H1 (cell line): Measurements from ENCODE around the gene DDX50. TPM values are rescaled to one million over a fixed set of nuclear protein-coding genes. Genes with fewer than 3 reads are reported as not detected.

Experiments
- CTCF ChIA-PET: fragments of 300-600 bp; sonication (Branson Sonifier 250); formaldehyde crosslinking; loops from one replicate; lab custom pipeline; 2021; ENCODE audit not compliant: partially characterized antibody; lab: Charles Lee
- POLR2A ChIA-PET: fragments of 300-600 bp; sonication (Branson Sonifier 250); formaldehyde crosslinking; loops from one replicate; lab custom pipeline; 2021; ENCODE audit warnings: inconsistent platforms; ENCODE audit not compliant: partially characterized antibody; lab: Charles Lee
- DNase-seq, 2 experiments: peaks; one replicate each; pipeline versions ENCODE4 v3.0.0 to v3.0.0-alpha.2; 2010 to 2022; ENCODE audit warnings: low spot score in 2 of 2, low read depth in 1 of 2, mixed read lengths in 1 of 2
- FAIRE-seq: peaks from 2 replicates; lab custom pipeline; 2011; peaks lifted over from hg19 to GRCh38; lab: Jason Lieb, UNC
- H2AFZ ChIP-seq: 2 replicates; pipeline ENCODE4 v1.8.1; 2012; ENCODE audit warnings: low read length, inconsistent platforms
- H2AK5ac ChIP-seq: 2 replicates; pipeline ENCODE4 v1.6.1; 2013; ENCODE audit warnings: low read depth, low read length
- H2BK120ac ChIP-seq: replicated peaks from 2 replicates; pipeline ENCODE3; 2013; ENCODE audit warnings: low read depth, low read length, inconsistent platforms
- H2BK12ac ChIP-seq: 2 replicates; pipeline ENCODE4 v1.6.1; 2013; ENCODE audit warnings: low read depth, low read length
- H2BK15ac ChIP-seq: 2 replicates; pipeline ENCODE4 v1.6.1; 2013; ENCODE audit warnings: low read length
- H2BK20ac ChIP-seq: 2 replicates; pipeline ENCODE4 v1.6.1; 2013; ENCODE audit warnings: low read length
- H2BK5ac ChIP-seq: 2 replicates; pipeline ENCODE4 v1.6.1; 2013; ENCODE audit warnings: low read depth, low read length
- H3K14ac ChIP-seq: 2 replicates; pipeline ENCODE4 v1.6.1; 2013; ENCODE audit warnings: inconsistent platforms; ENCODE audit not compliant: insufficient read length
- H3K18ac ChIP-seq: 2 replicates; pipeline ENCODE4 v1.6.1; 2013; ENCODE audit warnings: low read length; ENCODE audit errors: extremely low read depth
- H3K23ac ChIP-seq: 2 replicates; pipeline ENCODE4 v1.6.1; 2013; ENCODE audit warnings: inconsistent platforms; ENCODE audit not compliant: insufficient read length
- H3K23me2 ChIP-seq: 2 replicates; pipeline ENCODE4 v1.6.1; 2013; ENCODE audit warnings: low read depth, low read length
- H3K27ac ChIP-seq: 2 replicates; pipeline ENCODE4 v1.6.1; 2011; ENCODE audit warnings: low read depth, low read length, inconsistent platforms
- H3K27me3 ChIP-seq, 4 experiments: replicated peaks in 1 of 4; 1 replicate in 1 of 4; 2 replicates in 3 of 4; pipeline versions ENCODE4 v1.6.1 to v1.8.1; 2011 to 2013; ENCODE audit warnings: low read length in 3 of 4, mild to moderate bottlenecking in 3 of 4, inconsistent platforms in 2 of 4, mixed read lengths in 2 of 4, moderate library complexity in 1 of 4; ENCODE audit not compliant: control insufficient read depth in 3 of 4, insufficient read depth in 3 of 4; ENCODE audit errors: extremely low read depth in 1 of 4
- H3K36me3 ChIP-seq, 4 experiments: 2 replicates each; pipeline versions ENCODE4 v1.6.1 to v1.8.1; 2011 to 2013; ENCODE audit warnings: mild to moderate bottlenecking in 4 of 4, low read length in 3 of 4, moderate library complexity in 2 of 4, control low read depth in 1 of 4, inconsistent platforms in 1 of 4; ENCODE audit not compliant: insufficient read depth in 4 of 4, control insufficient read depth in 2 of 4
- H3K4ac ChIP-seq: replicated peaks from 2 replicates; pipeline ENCODE3; 2013; ENCODE audit warnings: low read length, low read depth, mixed read lengths, inconsistent platforms; ENCODE audit not compliant: insufficient read length
- H3K4me1 ChIP-seq, 4 experiments: replicated peaks in 1 of 4; 1 replicate in 1 of 4; 2 replicates in 3 of 4; pipeline versions ENCODE4 v1.6.1 to v1.8.1; 2011 to 2013; ENCODE audit warnings: low read length in 3 of 4, inconsistent platforms in 2 of 4, mixed read lengths in 1 of 4; ENCODE audit not compliant: insufficient read depth in 4 of 4, control insufficient read depth in 3 of 4
- H3K4me2 ChIP-seq, 2 experiments: 2 replicates each; pipeline versions ENCODE4 v1.6.1 to v1.8.1; 2011 to 2013; ENCODE audit warnings: low read depth in 2 of 2, low read length in 2 of 2, control low read depth in 1 of 2, inconsistent platforms in 1 of 2, mild to moderate bottlenecking in 1 of 2; ENCODE audit not compliant: insufficient read depth in 1 of 2
- H3K4me3 ChIP-seq, 4 experiments: fragments of 200-600, 300-600 bp in 1 of 4; sonication (generic), shearing (Covaris generic), sonication (Bioruptor Twin) in 1 of 4; 2 replicates each; pipeline versions ENCODE4 v1.5.1 to v1.8.1; 2011 to 2016; ENCODE audit warnings: low read length in 4 of 4, low read depth in 3 of 4, control low read depth in 2 of 4, inconsistent platforms in 2 of 4, mild to moderate bottlenecking in 2 of 4, mixed read lengths in 1 of 4, moderate library complexity in 1 of 4; ENCODE audit not compliant: insufficient read depth in 2 of 4; ENCODE audit errors: extremely low read depth in 1 of 4
- H3K56ac ChIP-seq: replicated peaks from 2 replicates; pipeline ENCODE3; 2013; ENCODE audit warnings: low read depth, mild to moderate bottlenecking, mixed read lengths, low read length, inconsistent platforms; ENCODE audit not compliant: insufficient read length
- H3K79me1 ChIP-seq: 2 replicates; pipeline ENCODE4 v1.6.1; 2013; ENCODE audit warnings: low read depth, low read length, control low read depth
- H3K79me2 ChIP-seq, 2 experiments: 2 replicates each; pipeline versions ENCODE4 v1.6.1 to v1.8.1; 2012 to 2013; ENCODE audit warnings: low read length in 2 of 2, mild to moderate bottlenecking in 2 of 2, inconsistent platforms in 1 of 2; ENCODE audit not compliant: insufficient read depth in 2 of 2, control insufficient read depth in 1 of 2
- H3K9ac ChIP-seq, 4 experiments: replicated peaks in 1 of 4; 1 replicate in 1 of 4; 2 replicates in 3 of 4; pipeline versions ENCODE4 v1.6.1 to v1.8.1; 2011 to 2013; ENCODE audit warnings: low read depth in 3 of 4, low read length in 3 of 4, control low read depth in 2 of 4, mild to moderate bottlenecking in 2 of 4, moderate library complexity in 2 of 4, inconsistent platforms in 1 of 4; ENCODE audit errors: extremely low read depth in 1 of 4
- H3K9me3 ChIP-seq, 2 experiments: 2 replicates each; pipeline versions ENCODE4 v1.6.1 to v1.8.1; 2012 to 2013; ENCODE audit warnings: mild to moderate bottlenecking in 2 of 2, moderate library complexity in 2 of 2, control low read depth in 1 of 2, inconsistent platforms in 1 of 2, low read depth in 1 of 2, low read length in 1 of 2, mixed read lengths in 1 of 2; ENCODE audit not compliant: insufficient read depth in 2 of 2
- H4K20me1 ChIP-seq, 2 experiments: replicated peaks in 1 of 2; 2 replicates each; pipeline versions ENCODE3 to v1.8.1; 2011 to 2013; ENCODE audit warnings: inconsistent platforms in 2 of 2, low read length in 2 of 2, mild to moderate bottlenecking in 1 of 2; ENCODE audit not compliant: insufficient read depth in 2 of 2, control insufficient read depth in 1 of 2
- H4K5ac ChIP-seq: 2 replicates; pipeline ENCODE4 v1.6.1; 2013; ENCODE audit warnings: low read length, low read depth, mixed read lengths, inconsistent platforms; ENCODE audit not compliant: insufficient read length
- H4K8ac ChIP-seq: 2 replicates; pipeline ENCODE4 v1.8.0; 2013; ENCODE audit warnings: mild to moderate bottlenecking, moderate library complexity, low read length, inconsistent platforms; ENCODE audit not compliant: insufficient read depth; ENCODE audit errors: extremely low read depth
- H4K91ac ChIP-seq: replicated peaks from 2 replicates; pipeline ENCODE3; 2013; ENCODE audit warnings: low read length, mixed read lengths, inconsistent platforms; ENCODE audit not compliant: insufficient read length
- ATF2 ChIP-seq: IDR thresholded peaks from 2 replicates; pipeline ENCODE4 v1.6.1; 2012; ENCODE audit warnings: low read length, inconsistent platforms
- SP2 ChIP-seq: IDR thresholded peaks from 2 replicates; pipeline ENCODE4 v1.6.1; 2012; ENCODE audit warnings: mild to moderate bottlenecking, low read length, inconsistent platforms
- WGBS, 2 experiments: shearing (Covaris generic) in 1 of 2; methylation state at CpG; one replicate each; pipeline versions ENCODE4 v1.1.6 to v1.1.7; 2013 to 2015; ENCODE audit warnings: low lambda C conversion rate in 2 of 2, mixed read lengths in 2 of 2, inconsistent platforms in 1 of 2, low coverage in 1 of 2, missing lambda C conversion rate in 1 of 2; ENCODE audit not compliant: insufficient replicate concordance in 2 of 2, insufficient coverage in 1 of 2, insufficient read length in 1 of 2; ENCODE audit errors: extremely low coverage in 1 of 2, missing lambda C conversion rate in 1 of 2; 5-methylcytosine and 5-hydroxymethylcytosine counted together
- long read RNA-seq, 2 experiments: library from RNA in 1 of 2; library from capped mRNA in 1 of 2; stranded (forward); transcript quantifications; one replicate each; pipeline ENCODE4 v2.0.0, GENCODE V29; 2021; ENCODE audit warnings: inconsistent platforms in 1 of 2
- polyA minus RNA-seq, 3 experiments: library from RNA; depleted of rRNA, polyadenylated mRNA; stranded (reverse); fragments of >200 nt; gene quantifications; 1 replicate in 2 of 3; 2 replicates in 1 of 3; pipeline ENCODE4 v1.2.3, GENCODE V29; 2011
- polyA plus RNA-seq, 7 experiments: library from polyadenylated mRNA; depleted of rRNA in 3 of 7; stranded (reverse) in 5 of 7; unstranded in 2 of 7; fragments of >200 nt in 5 of 7; fragments of 200-250 nt in 2 of 7; gene quantifications; 1 replicate in 5 of 7; 2 replicates in 1 of 7; 4 replicates in 1 of 7; pipeline versions ENCODE4 v1.2.1 to v1.2.3, GENCODE V29; 2011 to 2013; ENCODE audit warnings: missing spikeins in 2 of 7, mixed read lengths in 2 of 7
- total RNA-seq: library from RNA; stranded (reverse); fragmentation: NEBNext Ultra II Directional; extraction: Animal tissue kit (Norgen Biotek cat#: 25700); gene quantifications from 2 replicates; pipeline ENCODE4 v1.2.1, GENCODE V29; 2021

Gene DDX50, protein sequence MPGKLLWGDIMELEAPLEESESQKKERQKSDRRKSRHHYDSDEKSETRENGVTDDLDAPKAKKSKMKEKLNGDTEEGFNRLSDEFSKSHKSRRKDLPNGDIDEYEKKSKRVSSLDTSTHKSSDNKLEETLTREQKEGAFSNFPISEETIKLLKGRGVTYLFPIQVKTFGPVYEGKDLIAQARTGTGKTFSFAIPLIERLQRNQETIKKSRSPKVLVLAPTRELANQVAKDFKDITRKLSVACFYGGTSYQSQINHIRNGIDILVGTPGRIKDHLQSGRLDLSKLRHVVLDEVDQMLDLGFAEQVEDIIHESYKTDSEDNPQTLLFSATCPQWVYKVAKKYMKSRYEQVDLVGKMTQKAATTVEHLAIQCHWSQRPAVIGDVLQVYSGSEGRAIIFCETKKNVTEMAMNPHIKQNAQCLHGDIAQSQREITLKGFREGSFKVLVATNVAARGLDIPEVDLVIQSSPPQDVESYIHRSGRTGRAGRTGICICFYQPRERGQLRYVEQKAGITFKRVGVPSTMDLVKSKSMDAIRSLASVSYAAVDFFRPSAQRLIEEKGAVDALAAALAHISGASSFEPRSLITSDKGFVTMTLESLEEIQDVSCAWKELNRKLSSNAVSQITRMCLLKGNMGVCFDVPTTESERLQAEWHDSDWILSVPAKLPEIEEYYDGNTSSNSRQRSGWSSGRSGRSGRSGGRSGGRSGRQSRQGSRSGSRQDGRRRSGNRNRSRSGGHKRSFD
- total RNA-seq (36.5 and 39.0 TPM in 2 replicates), polyA plus RNA-seq (2011; rRNA removed) (12.6 and 20.0 TPM in 2 replicates), polyA minus RNA-seq (2011; rRNA and poly(A)+ RNA removed) (33.4 and 35.8 TPM in 2 replicates)
- 30.4 TPM for polyA plus RNA-seq (2011; cell fraction: cytosol; rRNA removed)
- polyA plus RNA-seq (2011; cell fraction: nucleus; rRNA removed): 8.9 TPM
- polyA plus RNA-seq (2012, experiment 1 of 2): 26.7 to 38.8 TPM (median 31.9 TPM) in 4 replicates
- polyA plus RNA-seq (2012, experiment 2 of 2): 2.3 TPM
- 29.8 TPM for polyA plus RNA-seq (2013, experiment 1 of 2)
- 29.8 TPM for polyA plus RNA-seq (2013, experiment 2 of 2)
- polyA minus RNA-seq (2011; cell fraction: cytosol; rRNA and poly(A)+ RNA removed): 18.2 TPM
- 30.4 TPM for polyA minus RNA-seq (2011; cell fraction: nucleus; rRNA and poly(A)+ RNA removed)
- long read RNA-seq, experiment 1, partial matches to known transcripts: 9 of 11 reads
- long read RNA-seq, experiment 1, other reads (novel, unspliced or antisense): 1 of 11 reads
- long read RNA-seq, experiment 2, transcript DDX50-201 (15 exons, 2,538 nt): major isoform, 17 of 37 reads
- long read RNA-seq, experiment 2, partial matches to known transcripts: 5 of 37 reads
- long read RNA-seq, experiment 2, other reads (novel, unspliced or antisense): 15 of 37 reads

DNA sequence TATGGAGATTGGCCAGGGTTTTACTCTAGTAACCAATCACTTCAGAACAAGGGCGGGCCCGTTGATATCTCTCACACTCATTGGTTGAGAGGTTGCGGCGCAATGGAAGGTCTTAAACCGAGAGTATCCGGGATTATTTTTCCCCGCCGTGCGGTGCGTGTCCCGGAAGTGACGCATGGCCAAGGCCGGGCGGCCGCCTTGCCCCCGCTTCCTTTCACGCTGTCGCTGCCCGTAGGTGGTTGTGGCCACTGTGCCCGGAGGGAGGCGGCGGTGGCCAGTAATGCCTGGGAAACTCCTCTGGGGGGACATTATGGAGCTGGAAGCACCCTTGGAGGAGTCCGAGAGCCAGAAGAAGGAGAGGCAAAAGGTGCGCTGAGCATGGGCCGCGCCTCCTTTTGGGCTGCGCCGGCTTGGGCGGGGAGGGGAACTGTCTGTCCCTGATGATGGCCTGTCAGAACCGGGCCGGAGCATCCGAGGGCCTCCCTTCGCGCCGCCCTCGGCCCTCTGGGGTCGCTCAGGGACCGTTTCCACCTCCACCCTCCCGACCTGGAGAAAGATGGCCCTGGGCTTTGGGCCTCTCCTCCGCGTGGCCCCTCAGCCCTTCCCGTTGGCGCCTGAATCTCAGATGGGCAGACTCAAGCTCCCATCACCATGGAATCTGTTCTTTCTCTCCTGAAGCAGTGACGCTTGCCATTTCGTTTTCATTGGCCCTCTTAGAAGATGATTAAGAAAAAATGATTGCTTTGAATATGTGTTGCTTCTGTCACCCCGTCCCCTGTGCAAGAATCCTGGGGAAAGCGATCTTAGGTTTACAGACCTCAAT, at the start of gene DDX50:
DDX50 (plus strand) TSS at position 211 of the 823 bp plus-strand sequence; CDS start at position 281, 70 bp downstream.
- Histone ChIP-seq H3K4ac (peak within 1 kb of the TSS; percentile 79), H2BK5ac (peak within 1 kb of the TSS; percentile 95), H2AFZ (peak within 1 kb of the TSS; percentile 38), H3K18ac (peak within 1 kb of the TSS; percentile 85), H3K9me3 (no peaks in the 10 kb centered on the region), H3K9ac (peak within 1 kb of the TSS in 3 of 4 experiments; percentile 90 to 92 (median 90); a peak in 6 of 7 replicates), H3K23ac (no peak within 1 kb of the TSS), H2BK20ac (no peak within 1 kb of the TSS), H3K27ac (peak within 1 kb of the TSS; percentile 98), H3K4me2 (peak within 1 kb of the TSS; percentile 74 to 82), H3K23me2 (peaks cover 6% of the 10 kb centered on the region), H4K20me1 (no peaks in the 10 kb centered on the region), H3K4me1 (peaks cover 0 to 6% (median 4%) of the 10 kb centered on the region in 4 experiments; a peak in 5 of 7 replicates), H4K5ac (peak within 1 kb of the TSS; percentile 91), H2AK5ac (no peak within 1 kb of the TSS), H4K91ac (peak within 1 kb of the TSS; percentile 36), H3K27me3 (no peaks in the 10 kb centered on the region), H2BK120ac (no peak within 1 kb of the TSS), H2BK15ac (no peak within 1 kb of the TSS; the same call in 1 of the 2 replicates), H3K4me3 (peak within 1 kb of the TSS; percentile 86 to 92 (median 89)), H3K79me1 (peaks cover 4% of the 10 kb centered on the region; the same call in 1 of the 2 replicates), H2BK12ac (peak within 1 kb of the TSS; percentile 52), H3K36me3 (peaks cover 0 to 1% (median 0%) of the 10 kb centered on the region in 4 experiments; a peak in 1 of 8 replicates), H3K14ac (no peak within 1 kb of the TSS), H3K79me2 (peaks cover 0 to 37% of the 10 kb centered on the region in 2 experiments; a peak in 3 of 4 replicates), H3K56ac (peak within 1 kb of the TSS; percentile 23), H4K8ac (peak within 1 kb of the TSS; percentile 99)
- DNase-seq (peak; percentile 82 to 97), FAIRE-seq (peak; percentile 93)
- POLR2A ChIA-PET: interaction anchor here (0.6 to 2.9 kb wide), 23 partner anchors 9 to 569 kb away, joined by 3 to 30 read pairs (median 5); partner anchors contain the start of genes DDX21, HNRNPH3, PBLD and STOX1
- WGBS, 2 experiments: 1% methylated on average over 46 of the region's 47 CpGs; no CpG with 5 or more reads in 1 of the 2 experiments
- CTCF ChIA-PET: interaction anchor here (0.7 kb wide), 1 partner anchor 113 kb away, joined by 3 read pairs; no protein-coding TSS in a partner anchor
- no peak for TF ChIP-seq ATF2
- peak; percentile 68 for TF ChIP-seq SP2
